GM13977 (cell line): ENCODE data around the gene TMEM190.

Experiments
- DNase-seq: peaks from one replicate; pipeline ENCODE4 v3.0.0; 2012; ENCODE audit warnings: low spot score
- CTCF ChIP-seq: IDR thresholded peaks from 2 replicates; pipeline ENCODE4 v1.5.1; 2012; ENCODE audit warnings: mild to moderate bottlenecking, control low read depth; ENCODE audit not compliant: insufficient read depth; ENCODE audit errors: extremely low read depth, missing control alignments
- in situ Hi-C: fragments of 300-500 bp; cut with MboI; formaldehyde crosslinking; loops from one replicate; pipeline ENCODE4 v1.12.0; 2022; ENCODE audit warnings: low sequenced_read_pairs, low pct_unique_long_range_greater_than_20kb, mixed read lengths, inconsistent platforms; ENCODE audit not compliant: unreplicated experiment

TMEM190 gene

GRCh38 chr19:55389386-55390317, 13.0 kb downstream of the TMEM190 start:
- in situ Hi-C loops = no loop called here
- TF ChIP-seq CTCF = no peak

GRCh38 chr19:55390461-55390880, 13.8 kb downstream of the TMEM190 start:
- DNase-seq = no peak
- in situ Hi-C loops = no loop called here
- TF ChIP-seq CTCF = no peak

More at GRCh38 chr19:55389386-55390317, 13.0 kb downstream of the TMEM190 start:
- no peak for DNase-seq

- TF ChIP-seq CTCF = no peak
- DNase-seq = no peak
- in situ Hi-C loops = no loop called here
Observed at GRCh38 chr19:55391191-55391670, 14.6 kb downstream of the TMEM190 start.

GRCh38 chr19:55391702-55392615, 15.3 kb downstream of the TMEM190 start:
- TF ChIP-seq CTCF = no peak
- in situ Hi-C loops = no loop called here
- no peak for DNase-seq

- in situ Hi-C loops = no loop called here
- DNase-seq = no peak
- TF ChIP-seq CTCF = no peak
Observed at GRCh38 chr19:55392820-55393761, 16.5 kb downstream of the TMEM190 start.
